ENCODE measurements around the gene KLF5. TPM values are rescaled to one million over a fixed set of nuclear protein-coding genes. Genes with fewer than 3 reads are reported as not detected.

The KLF5 gene
- total RNA-seq, 1 donor from 2014 or later: 23.0 TPM

GRCh38 chr13:73101351-73102007 is 42.7 kb downstream of the KLF5 start:
- H3K27me3 ChIP-seq (ENCODE audit: control insufficient read depth, insufficient read depth, low read length): no peaks in the 10 kb centered on the region
- no peaks in the 10 kb centered on the region for H3K36me3 ChIP-seq (ENCODE audit: control insufficient read depth, insufficient read depth, low read length)
- TF ChIP-seq CTCF (IDR thresholded peaks at IDR 0.05; ENCODE audit: insufficient read depth, low read length, poor library complexity, severe bottlenecking): no peak
- H3K4me3 ChIP-seq (ENCODE audit: low read depth, low read length): no peak overlapping the region
- no peak for DNase-seq (ENCODE audit: low read depth)

GRCh38 chr13:73103238-73103637 is 44.4 kb downstream of the KLF5 start:
- no peak for TF ChIP-seq CTCF (IDR thresholded peaks at IDR 0.05; ENCODE audit: insufficient read depth, low read length, poor library complexity, severe bottlenecking)
- Histone ChIP-seq H3K27me3 (ENCODE audit: control insufficient read depth, insufficient read depth, low read length) (no peaks in the 10 kb centered on the region), H3K36me3 (ENCODE audit: control insufficient read depth, insufficient read depth, low read length) (no peaks in the 10 kb centered on the region), H3K4me3 (ENCODE audit: low read depth, low read length) (no peak overlapping the region)
- DNase-seq (ENCODE audit: low read depth): no peak

GRCh38 chr13:73106513-73107178 is 47.8 kb downstream of the KLF5 start:
- DNase-seq (ENCODE audit: low read depth): no peak
- no peak overlapping the region for H3K4me3 ChIP-seq (ENCODE audit: low read depth, low read length)
- H3K36me3 ChIP-seq (ENCODE audit: control insufficient read depth, insufficient read depth, low read length): no peaks in the 10 kb centered on the region
- H3K27me3 ChIP-seq (ENCODE audit: control insufficient read depth, insufficient read depth, low read length): no peaks in the 10 kb centered on the region
- TF ChIP-seq CTCF (IDR thresholded peaks at IDR 0.05; ENCODE audit: insufficient read depth, low read length, poor library complexity, severe bottlenecking): no peak

GRCh38 chr13:73107481-73107880 is 48.7 kb downstream of the KLF5 start:
- H3K4me3 ChIP-seq (ENCODE audit: low read depth, low read length): no peak overlapping the region
- no peaks in the 10 kb centered on the region for H3K27me3 ChIP-seq (ENCODE audit: control insufficient read depth, insufficient read depth, low read length)
- TF ChIP-seq CTCF (IDR thresholded peaks at IDR 0.05; ENCODE audit: insufficient read depth, low read length, poor library complexity, severe bottlenecking): no peak
- no peaks in the 10 kb centered on the region for H3K36me3 ChIP-seq (ENCODE audit: control insufficient read depth, insufficient read depth, low read length)
- DNase-seq (ENCODE audit: low read depth): no peak

GRCh38 chr13:73107970-73108369 is 49.2 kb downstream of the KLF5 start:
- no peak for TF ChIP-seq CTCF (IDR thresholded peaks at IDR 0.05; ENCODE audit: insufficient read depth, low read length, poor library complexity, severe bottlenecking)
- no peaks in the 10 kb centered on the region for H3K36me3 ChIP-seq (ENCODE audit: control insufficient read depth, insufficient read depth, low read length)
- DNase-seq (ENCODE audit: low read depth): no peak
- no peaks in the 10 kb centered on the region for H3K27me3 ChIP-seq (ENCODE audit: control insufficient read depth, insufficient read depth, low read length)
- H3K4me3 ChIP-seq (ENCODE audit: low read depth, low read length): no peak overlapping the region
